RWPE1 (cell line): Measurements from ENCODE around the gene UVRAG.
A peak's percentile ranks its signal among the peaks of the same experiment; 100 is the strongest.

Experiments used
- CTCF ChIA-PET: fragments of 350-600 bp; sonication (Branson Sonifier 250); formaldehyde crosslinking; extraction: SDS; loops from one replicate; lab custom pipeline; 2021; lab: Yijun Ruan, JAX
- POLR2A ChIA-PET: fragments of 400-600 bp; formaldehyde crosslinking; extraction: SDS; loops from one replicate; lab custom pipeline; 2020; ENCODE audit warnings: antibody characterized with exemption; ENCODE audit not compliant: low non-redundant PET; lab: Yijun Ruan, JAX
- DNase-seq: peaks from one replicate; pipeline ENCODE4 v3.0.0; 2012; ENCODE audit warnings: low spot score
- H3K27ac ChIP-seq: fragments of 450-650 bp; 2 replicates; pipeline ENCODE4 v1.5.1; 2017
- CTCF ChIP-seq: fragments of 450-650 bp; conservative IDR thresholded peaks from 2 replicates; pipeline ENCODE4 v1.5.1; 2017; ENCODE audit warnings: low read depth, mild to moderate bottlenecking

The UVRAG gene

DNA sequence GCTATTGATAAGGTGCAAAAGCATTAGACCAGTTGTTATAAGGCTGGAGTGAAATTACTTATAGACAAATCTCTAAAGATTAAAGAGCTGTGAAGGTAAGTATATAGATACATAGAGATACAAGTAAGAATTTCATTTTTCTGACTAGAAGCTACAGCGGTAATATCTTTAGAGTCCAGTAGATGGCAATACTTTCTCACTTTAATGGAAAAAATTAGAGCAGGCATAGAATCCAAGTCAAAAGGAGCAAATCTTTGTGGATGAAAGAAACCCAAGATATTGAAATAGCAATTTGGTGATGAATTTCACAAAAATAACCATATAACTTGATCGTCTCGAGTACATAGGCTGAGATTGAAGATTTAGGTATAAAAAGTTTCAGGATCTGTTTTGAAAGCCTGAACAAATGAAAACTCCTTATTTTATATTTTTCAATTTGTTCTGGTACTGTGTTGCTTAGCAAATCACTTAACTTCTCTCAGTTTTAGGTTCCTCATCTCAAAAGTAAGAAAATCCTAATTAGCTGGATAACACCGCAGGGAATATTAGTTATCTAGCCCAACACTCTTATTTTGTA lies 81.9 kb downstream of the UVRAG start:
- H3K27ac ChIP-seq = no peak overlapping the region
- peak; percentile 73 for TF ChIP-seq CTCF
- ChIA-PET POLR2A (no interaction called here), CTCF (interaction anchor here (0.5 to 2.2 kb wide), 6 partner anchors 9 to 483 kb away, joined by 3 to 21 read pairs (median 3); partner anchors contain the start of gene MOGAT2)
- peak; percentile 31 for DNase-seq

DNA sequence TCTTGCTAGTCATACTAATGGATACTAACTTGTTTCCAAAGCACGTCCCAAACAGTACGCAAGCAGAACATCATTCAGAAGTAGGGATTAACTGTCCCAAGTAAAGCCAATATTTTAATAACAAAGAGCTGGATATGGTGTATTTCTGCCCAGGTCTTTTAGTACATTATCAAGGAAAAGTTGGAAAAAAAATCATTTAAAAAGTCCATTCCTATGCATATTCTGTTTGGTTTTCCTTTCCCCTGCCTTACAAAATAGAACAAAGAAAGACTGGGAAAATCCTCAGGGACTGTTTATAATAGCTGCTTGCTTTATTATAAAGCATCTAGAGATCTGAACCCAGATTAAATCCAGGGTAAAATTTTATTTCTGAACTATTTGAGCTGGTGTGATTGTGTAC lies 83.9 kb downstream of the UVRAG start:
- ChIA-PET POLR2A (no interaction called here), CTCF (no interaction called here)
- no peak for TF ChIP-seq CTCF

DNA sequence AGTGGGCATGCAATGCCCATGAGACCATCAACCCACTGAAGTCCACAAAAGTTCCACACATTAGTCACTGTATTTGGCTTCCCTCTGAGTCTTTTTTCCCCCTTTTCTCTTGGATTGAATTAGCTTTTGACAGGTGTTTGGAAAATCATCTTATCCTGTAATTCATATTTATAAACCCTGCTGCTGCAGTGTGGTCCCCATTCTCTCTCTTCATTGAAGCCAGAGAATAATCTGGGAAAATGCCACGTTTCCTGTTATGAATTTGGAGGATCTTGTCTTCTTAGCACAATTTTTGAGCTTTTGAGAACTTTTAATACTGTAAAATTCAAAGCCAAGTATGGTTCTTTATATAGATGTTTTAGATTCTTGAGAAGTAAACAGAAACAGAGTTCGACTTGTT lies 84.8 kb downstream of the UVRAG start:
- ChIA-PET CTCF (no interaction called here), POLR2A (no interaction called here)
- TF ChIP-seq CTCF = no peak
- no peak overlapping the region for H3K27ac ChIP-seq
- DNase-seq = no peak

More for the DNA sequence above, 83.9 kb downstream of the UVRAG start:
- no peak overlapping the region for H3K27ac ChIP-seq
- DNase-seq = no peak

DNA sequence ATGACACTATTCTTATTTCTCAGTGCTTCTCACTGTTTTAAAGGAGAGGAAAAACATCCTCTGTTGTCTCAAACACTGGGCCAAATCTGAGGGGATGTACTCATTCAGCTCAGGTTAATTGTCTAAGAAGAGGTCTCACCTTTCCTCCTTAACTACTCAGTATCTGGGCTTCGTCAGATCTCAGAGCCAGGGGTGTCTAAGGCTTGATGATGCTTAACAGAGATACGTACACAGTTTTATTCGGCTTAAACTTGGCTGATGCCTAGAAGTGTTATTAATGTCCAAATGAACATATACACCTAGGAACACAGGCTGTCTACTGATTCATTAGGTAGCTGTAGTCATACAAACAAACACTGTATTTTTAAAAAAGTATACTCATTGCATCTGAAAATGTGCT lies 85.8 kb downstream of the UVRAG start:
- H3K27ac ChIP-seq = no peak overlapping the region
- no peak for DNase-seq
- ChIA-PET CTCF (no interaction called here), POLR2A (no interaction called here)
- TF ChIP-seq CTCF = no peak

DNA sequence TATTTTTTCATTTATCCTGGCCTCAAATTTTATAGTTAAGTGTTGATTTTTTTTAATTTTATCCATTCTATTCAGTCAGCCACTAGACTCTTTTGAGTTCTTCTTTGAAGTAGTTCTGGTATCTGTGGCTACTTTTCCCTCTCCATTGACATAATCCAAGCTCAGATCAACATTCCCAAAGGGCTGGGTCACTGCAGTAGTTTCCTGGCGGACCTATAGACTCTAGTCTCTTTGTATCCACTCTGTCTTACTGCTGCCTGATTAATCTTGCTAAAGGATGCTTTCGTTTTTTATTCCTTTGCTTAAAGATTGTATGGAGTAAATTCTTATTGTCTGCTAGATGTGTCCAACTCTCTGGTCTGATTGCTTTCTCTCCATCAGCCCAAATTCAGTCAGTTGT lies 87.6 kb downstream of the UVRAG start:
- POLR2A ChIA-PET = no interaction called here
- H3K27ac ChIP-seq = no peak overlapping the region
- CTCF ChIA-PET = interaction anchor here (0.5 to 0.9 kb wide), 4 partner anchors 249 to 461 kb away, joined by 3 to 5 read pairs (median 4); no protein-coding TSS in a partner anchor
- no peak for TF ChIP-seq CTCF
- DNase-seq = no peak

GRCh38 chr11:75903276-75903675 lies 88.3 kb downstream of the UVRAG start:
- POLR2A ChIA-PET = no interaction called here
- CTCF ChIA-PET = interaction anchor here (0.6 to 0.9 kb wide), 4 partner anchors 32 to 249 kb away, joined by 3 to 5 read pairs (median 3); no protein-coding TSS in a partner anchor

More at GRCh38 chr11:75903276-75903675, 88.3 kb downstream of the UVRAG start:
- DNase-seq = no peak
- no peak for TF ChIP-seq CTCF
- no peak overlapping the region for H3K27ac ChIP-seq
